ENCODE measurements around the gene SARM1. TPM values are rescaled to one million over a fixed set of nuclear protein-coding genes. Genes with fewer than 3 reads are reported as not detected.

The SARM1 gene
- polyA plus RNA-seq, 1 of the 3 experiments (the other 2 are of a cell fraction): 17.4 TPM

GRCh38 chr17:28394337-28395116, 23.0 kb downstream of the SARM1 start:
- Histone ChIP-seq H3K4me2 (no peak overlapping the region), H3K9ac (no peak overlapping the region), H3K4me1 (ENCODE audit: control insufficient read depth in 1 of 2, insufficient read depth in 2 of 2, low read depth in 1 of 2, low read length in 1 of 2) (no peaks in the 10 kb centered on the region), H3K79me2 (ENCODE audit: insufficient read depth) (no peaks in the 10 kb centered on the region), H3F3A (replicated peaks; ENCODE audit: insufficient read depth) (peaks cover 4% of the 10 kb centered on the region), H4K20me1 (ENCODE audit: insufficient read depth) (no peaks in the 10 kb centered on the region), H3K36me3 (replicated peaks in 1 of 2; ENCODE audit: control insufficient read depth in 1 of 2, insufficient read depth in 2 of 2, low read length in 1 of 2) (peaks cover 18 to 72% of the 10 kb centered on the region in 2 experiments), H3K4me3 (ENCODE audit: low read depth in 2 of 2, low read length in 1 of 2) (no peak overlapping the region), H3K9me2 (no peaks in the 10 kb centered on the region), H3K9me3 (no peaks in the 10 kb centered on the region), H2AFZ (ENCODE audit: low read depth) (no peak overlapping the region), H3K27ac (ENCODE audit: low read depth in 2 of 2, low read length in 1 of 2) (no peak overlapping the region), H3K27me3 (ENCODE audit: insufficient read depth) (no peaks in the 10 kb centered on the region)
- CTCF ChIA-PET: interaction anchor here (0.7 to 1.2 kb wide), 4 partner anchors 14 to 589 kb away, joined by 3 to 4 read pairs (median 4); no protein-coding TSS in a partner anchor
- no peak for TF ChIP-seq USF2 (IDR thresholded peaks at IDR 0.05; ENCODE audit: borderline replicate concordance, low read depth, low read length)
- 0 out of 2 replicates have a peak, but pooled peaks have one; percentile 16 for TF ChIP-seq FOSL2 (IDR thresholded peaks at IDR 0.05; ENCODE audit: borderline replicate concordance, low read depth)
- no peak for TF ChIP-seq RAD21 (IDR thresholded peaks at IDR 0.05; ENCODE audit: low read length)
- no peak for TF ChIP-seq REST (IDR thresholded peaks at IDR 0.05; ENCODE audit: low read depth, low read length)
- POLR2A ChIA-PET: interaction anchor here (1.9 kb wide), 1 partner anchor 11 kb away, joined by 6 read pairs; no protein-coding TSS in a partner anchor
- WGBS (ENCODE audit: low lambda C conversion rate): 74% methylated on average over 7 of the region's 7 CpGs
- DNase-seq: no peak

GRCh38 chr17:28395426-28395825, 23.9 kb downstream of the SARM1 start:
- whole genome bisulfite sequencing (ENCODE audit: low lambda C conversion rate): 32% methylated on average over 2 of the region's 2 CpGs
- H3K27ac ChIP-seq (ENCODE audit: low read depth in 2 of 2, low read length in 1 of 2): no peak overlapping the region

More at GRCh38 chr17:28395426-28395825, 23.9 kb downstream of the SARM1 start:
- H3F3A ChIP-seq (replicated peaks; ENCODE audit: insufficient read depth): peaks cover 4% of the 10 kb centered on the region
- H3K36me3 ChIP-seq (replicated peaks in 1 of 2; ENCODE audit: control insufficient read depth in 1 of 2, insufficient read depth in 2 of 2, low read length in 1 of 2): peaks cover 9 to 66% of the 10 kb centered on the region in 2 experiments
- no peak overlapping the region for H3K4me3 ChIP-seq (ENCODE audit: low read depth in 2 of 2, low read length in 1 of 2)
- no peak for TF ChIP-seq FOXJ3 (CRISPR knock-in tag; IDR thresholded peaks at IDR 0.05)
- TF ChIP-seq ELF1 (IDR thresholded peaks at IDR 0.05): no peak
- TF ChIP-seq EZH2phosphoT487 (IDR thresholded peaks at IDR 0.05; ENCODE audit: borderline replicate concordance, low read depth): no peak
- TF ChIP-seq NFIC (IDR thresholded peaks at IDR 0.05; ENCODE audit: borderline replicate concordance): no peak
- TF ChIP-seq RFX5 (IDR thresholded peaks at IDR 0.05; ENCODE audit: low read length): no peak
- TF ChIP-seq GABPA (IDR thresholded peaks at IDR 0.05; ENCODE audit: low read depth): no peak
- TF ChIP-seq MXI1 (IDR thresholded peaks at IDR 0.05; ENCODE audit: low read depth, low read length): no peak
- no peak for TF ChIP-seq IRF3 (IDR thresholded peaks at IDR 0.05; ENCODE audit: low read depth, low read length)
- no peak for TF ChIP-seq FOXM1 (IDR thresholded peaks at IDR 0.05; ENCODE audit: low read depth)
- no peak for TF ChIP-seq MAX (IDR thresholded peaks at IDR 0.05; ENCODE audit: low read depth)
- no peak for TF ChIP-seq MEF2A (IDR thresholded peaks at IDR 0.05; ENCODE audit: borderline replicate concordance, low read depth)
- TF ChIP-seq TEAD4 (IDR thresholded peaks at IDR 0.05; ENCODE audit: borderline replicate concordance, insufficient read depth): no peak
- TF ChIP-seq SIN3A (IDR thresholded peaks at IDR 0.05; ENCODE audit: borderline replicate concordance, low read depth, low read length): no peak
- TF ChIP-seq PBX3 (IDR thresholded peaks at IDR 0.05): no peak
- H4K20me1 ChIP-seq (ENCODE audit: insufficient read depth): no peaks in the 10 kb centered on the region
- H3K4me2 ChIP-seq: no peak overlapping the region
- ChIA-PET POLR2A (interaction anchor here (1.9 kb wide), 1 partner anchor 10 kb away, joined by 6 read pairs; no protein-coding TSS in a partner anchor), CTCF (interaction anchor here (1.1 to 1.4 kb wide), 2 partner anchors 15 to 21 kb away, joined by 3 to 5 read pairs; no protein-coding TSS in a partner anchor)
- no peaks in the 10 kb centered on the region for H3K4me1 ChIP-seq (ENCODE audit: control insufficient read depth in 1 of 2, insufficient read depth in 2 of 2, low read depth in 1 of 2, low read length in 1 of 2)
- no peak overlapping the region for H3K9ac ChIP-seq
- H2AFZ ChIP-seq (ENCODE audit: low read depth): no peak overlapping the region
- no peaks in the 10 kb centered on the region for H3K9me3 ChIP-seq
- no peaks in the 10 kb centered on the region for H3K9me2 ChIP-seq
- no peaks in the 10 kb centered on the region for H3K27me3 ChIP-seq (ENCODE audit: insufficient read depth)
- no peaks in the 10 kb centered on the region for H3K79me2 ChIP-seq (ENCODE audit: insufficient read depth)
- DNase-seq: no peak
